NT2/D1 (cell line): ENCODE data around the gene NECTIN4.
"Not testable (repeated sequence)": the region's sequence is repeated elsewhere in the genome, so short reads cannot be mapped to it uniquely, and the experiment has no call there.

ENCODE experiments used
- DNase-seq: peaks from one replicate; pipeline ENCODE4 v3.0.0-alpha.2; 2011; ENCODE audit warnings: low read depth, low spot score
- H3K27me3 ChIP-seq: 2 replicates; pipeline ENCODE4 v1.6.0; 2011; ENCODE audit warnings: mild to moderate bottlenecking; ENCODE audit not compliant: insufficient read length, insufficient read depth
- H3K36me3 ChIP-seq: 2 replicates; pipeline ENCODE4 v1.6.1; 2011; ENCODE audit warnings: mild to moderate bottlenecking, low read length, mixed read lengths; ENCODE audit not compliant: insufficient read depth, insufficient read length
- H3K4me1 ChIP-seq: 2 replicates; pipeline ENCODE4 v1.5.1; 2011; ENCODE audit not compliant: insufficient read depth, insufficient read length
- H3K4me3 ChIP-seq: 2 replicates; pipeline ENCODE4 v1.5.1; 2011; ENCODE audit warnings: low read depth; ENCODE audit not compliant: insufficient read length
- H3K9ac ChIP-seq: 2 replicates; pipeline ENCODE4 v1.6.0; 2011; ENCODE audit warnings: low read depth; ENCODE audit not compliant: insufficient read length
- H3K9me3 ChIP-seq: 2 replicates; pipeline ENCODE4 v1.5.1; 2011; ENCODE audit warnings: mild to moderate bottlenecking, low read length; ENCODE audit not compliant: insufficient read depth
- SUZ12 ChIP-seq: IDR thresholded peaks from 2 replicates; pipeline ENCODE4 v1.6.1; 2011; ENCODE audit not compliant: insufficient read length, insufficient read depth; ENCODE audit errors: extremely low read depth
- YY1 ChIP-seq: IDR thresholded peaks from 2 replicates; pipeline ENCODE4 v1.6.1; 2011; ENCODE audit not compliant: insufficient read length, insufficient read depth
- ZNF274 ChIP-seq: IDR thresholded peaks from 2 replicates; pipeline ENCODE4 v1.6.1; 2011; ENCODE audit warnings: mild to moderate bottlenecking, low read depth, low read length

NECTIN4 gene

GRCh38 chr1:161066694-161067093 lies 22.7 kb downstream of the NECTIN4 start:
- no peak for DNase-seq
- TF ChIP-seq YY1 (no peak), SUZ12 (no peak), ZNF274 (no peak)
- H3K9ac ChIP-seq: no peak overlapping the region
- peaks cover 3% of the 10 kb centered on the region for H3K4me1 ChIP-seq
- no peaks in the 10 kb centered on the region for H3K27me3 ChIP-seq
- no peaks in the 10 kb centered on the region for H3K36me3 ChIP-seq
- H3K4me3 ChIP-seq: no peak overlapping the region
- peaks cover 8% of the 10 kb centered on the region; the same call in 1 of the 2 replicates for H3K9me3 ChIP-seq

GRCh38 chr1:161065681-161066080 lies 23.7 kb downstream of the NECTIN4 start:
- H3K9me3 ChIP-seq, H3K36me3 ChIP-seq, H3K4me3 ChIP-seq, H3K27me3 ChIP-seq, H3K4me1 ChIP-seq, H3K9ac ChIP-seq, DNase-seq: not testable (repeated sequence)

- not testable (repeated sequence) for H3K4me3 ChIP-seq, H3K27me3 ChIP-seq, H3K9ac ChIP-seq, H3K36me3 ChIP-seq, DNase-seq, H3K9me3 ChIP-seq, H3K4me1 ChIP-seq
These were observed 25.4 kb downstream of the NECTIN4 start for GRCh38 chr1:161063936-161064335.

GRCh38 chr1:161061419-161061818 lies 27.9 kb downstream of the NECTIN4 start:
- TF ChIP-seq SUZ12: no peak
- no peak for TF ChIP-seq YY1
- no peak for TF ChIP-seq ZNF274
- Histone ChIP-seq H3K4me1 (no peaks in the 10 kb centered on the region), H3K9ac (no peak overlapping the region), H3K4me3 (no peak overlapping the region), H3K36me3 (no peaks in the 10 kb centered on the region), H3K27me3 (no peaks in the 10 kb centered on the region), H3K9me3 (no peaks in the 10 kb centered on the region)
- DNase-seq: no peak

- DNase-seq: no peak
- Histone ChIP-seq H3K36me3 (no peaks in the 10 kb centered on the region), H3K9me3 (no peaks in the 10 kb centered on the region), H3K4me1 (no peaks in the 10 kb centered on the region), H3K9ac (no peak overlapping the region), H3K27me3 (no peaks in the 10 kb centered on the region), H3K4me3 (no peak overlapping the region)
- no peak for TF ChIP-seq SUZ12
- TF ChIP-seq ZNF274: no peak
- TF ChIP-seq YY1: no peak
These were observed 30.1 kb downstream of the NECTIN4 start for GRCh38 chr1:161059293-161059692.

- H3K9ac ChIP-seq: no peak overlapping the region
- TF ChIP-seq SUZ12: no peak
- TF ChIP-seq YY1: no peak
- TF ChIP-seq ZNF274: no peak
- H3K9me3 ChIP-seq: peaks cover 4% of the 10 kb centered on the region; the same call in 1 of the 2 replicates
- H3K27me3 ChIP-seq: no peaks in the 10 kb centered on the region
- no peak overlapping the region for H3K4me3 ChIP-seq
- DNase-seq: no peak
- H3K36me3 ChIP-seq: no peaks in the 10 kb centered on the region
- no peaks in the 10 kb centered on the region for H3K4me1 ChIP-seq
These were observed 34.6 kb downstream of the NECTIN4 start for GRCh38 chr1:161054805-161055204.

- Histone ChIP-seq H3K9ac (no peak overlapping the region), H3K9me3 (peaks cover 10% of the 10 kb centered on the region; the same call in 1 of the 2 replicates), H3K36me3 (peaks cover 4% of the 10 kb centered on the region), H3K4me1 (no peaks in the 10 kb centered on the region), H3K4me3 (no peak overlapping the region), H3K27me3 (no peaks in the 10 kb centered on the region)
- DNase-seq: no peak
- no peak for TF ChIP-seq ZNF274
These were observed 35.1 kb downstream of the NECTIN4 start for GRCh38 chr1:161054232-161054631.

GRCh38 chr1:161052899-161053298 lies 36.5 kb downstream of the NECTIN4 start:
- TF ChIP-seq SUZ12: no peak
- TF ChIP-seq YY1: no peak
- TF ChIP-seq ZNF274: no peak
- DNase-seq: no peak
- no peak overlapping the region for H3K9ac ChIP-seq
- H3K4me3 ChIP-seq: no peak overlapping the region
- H3K9me3 ChIP-seq: peaks cover 23% of the 10 kb centered on the region; the same call in 1 of the 2 replicates
- peaks cover 16% of the 10 kb centered on the region for H3K36me3 ChIP-seq
- no peaks in the 10 kb centered on the region for H3K27me3 ChIP-seq
- no peaks in the 10 kb centered on the region for H3K4me1 ChIP-seq
